PC-3 (cell line): Measurements from ENCODE around the gene SNAPC1.

Experiments
- EZH2 ChIP-seq: fragments of 300-600 bp; sonication (generic); IDR thresholded peaks from one replicate; pipeline ENCODE4 v1.6.1; 2017; ENCODE audit warnings: antibody characterized with exemption, mild to moderate bottlenecking, low read length; ENCODE audit not compliant: unreplicated experiment
- TF ChIP-seq, protein P1 (sequence below): fragments of 300-600 bp; sonication (generic); conservative IDR thresholded peaks from 2 replicates; pipeline ENCODE4 v1.5.1; 2017; ENCODE audit warnings: antibody characterized with exemption, low read depth, mild to moderate bottlenecking, low read length

DNA sequence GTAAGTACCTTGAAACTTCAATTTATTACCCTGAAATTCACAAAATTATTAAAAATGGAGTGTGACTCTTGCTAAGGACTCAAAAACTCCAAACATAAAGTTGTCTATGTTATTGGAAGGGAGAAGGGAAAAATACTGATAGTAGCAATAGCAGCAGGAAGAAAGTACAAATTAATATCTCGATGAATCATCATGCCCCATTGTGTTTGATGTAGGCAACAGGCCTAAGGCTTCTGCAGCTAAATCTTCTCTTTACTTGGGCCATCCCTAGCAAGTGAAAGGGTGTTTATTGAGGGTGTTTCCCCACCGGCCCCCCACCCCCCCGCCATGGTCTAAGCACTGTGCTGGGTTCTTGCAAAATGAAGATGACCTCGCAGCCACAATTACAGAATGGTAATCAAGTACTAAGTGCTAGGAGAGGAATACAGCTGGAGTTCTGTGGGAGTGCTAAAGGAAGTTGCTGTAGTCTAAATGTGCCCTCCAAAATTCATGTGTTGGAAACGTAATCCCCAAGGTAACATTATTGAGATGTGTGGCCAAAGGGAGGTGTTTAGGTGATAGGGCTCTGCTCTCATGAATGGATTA lies 76.5 kb downstream of the SNAPC1 start:
- TF ChIP-seq, protein P1, sequence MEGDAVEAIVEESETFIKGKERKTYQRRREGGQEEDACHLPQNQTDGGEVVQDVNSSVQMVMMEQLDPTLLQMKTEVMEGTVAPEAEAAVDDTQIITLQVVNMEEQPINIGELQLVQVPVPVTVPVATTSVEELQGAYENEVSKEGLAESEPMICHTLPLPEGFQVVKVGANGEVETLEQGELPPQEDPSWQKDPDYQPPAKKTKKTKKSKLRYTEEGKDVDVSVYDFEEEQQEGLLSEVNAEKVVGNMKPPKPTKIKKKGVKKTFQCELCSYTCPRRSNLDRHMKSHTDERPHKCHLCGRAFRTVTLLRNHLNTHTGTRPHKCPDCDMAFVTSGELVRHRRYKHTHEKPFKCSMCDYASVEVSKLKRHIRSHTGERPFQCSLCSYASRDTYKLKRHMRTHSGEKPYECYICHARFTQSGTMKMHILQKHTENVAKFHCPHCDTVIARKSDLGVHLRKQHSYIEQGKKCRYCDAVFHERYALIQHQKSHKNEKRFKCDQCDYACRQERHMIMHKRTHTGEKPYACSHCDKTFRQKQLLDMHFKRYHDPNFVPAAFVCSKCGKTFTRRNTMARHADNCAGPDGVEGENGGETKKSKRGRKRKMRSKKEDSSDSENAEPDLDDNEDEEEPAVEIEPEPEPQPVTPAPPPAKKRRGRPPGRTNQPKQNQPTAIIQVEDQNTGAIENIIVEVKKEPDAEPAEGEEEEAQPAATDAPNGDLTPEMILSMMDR, result no peak
- TF ChIP-seq EZH2, result no peak
